CD4-positive, alpha-beta memory T cell (primary cell): Measurements from ENCODE around the gene EDN1. TPM values are rescaled to one million over a fixed set of nuclear protein-coding genes. Genes with fewer than 3 reads are reported as not detected.

Source experiments
- CTCF ChIA-PET: fragments of 350-600 bp; sonication (Branson Sonifier 250); formaldehyde crosslinking; loops from one replicate; lab custom pipeline; 2021; ENCODE audit warnings: inconsistent platforms; ENCODE audit not compliant: partially characterized antibody; lab: Charles Lee
- POLR2A ChIA-PET: fragments of 350-600 bp; sonication (Branson Sonifier 250); formaldehyde crosslinking; loops from one replicate; lab custom pipeline; 2021; ENCODE audit not compliant: partially characterized antibody; lab: Charles Lee
- DNase-seq, 5 donors: peaks; one replicate each; pipeline versions ENCODE4 v3.0.0 to v3.0.0-alpha.2; 2020 to 2022; ENCODE audit warnings: mixed read lengths in 1 of 5
- H3K27ac ChIP-seq: one replicate; pipeline ENCODE4 v1.7.0; 2013; ENCODE audit warnings: low read depth, low read length
- H3K27me3 ChIP-seq: 2 replicates; pipeline ENCODE4 v1.7.0; 2013; ENCODE audit warnings: mild to moderate bottlenecking, low read length, moderate library complexity; ENCODE audit not compliant: insufficient read depth
- H3K36me3 ChIP-seq: 2 replicates; pipeline ENCODE4 v1.7.0; 2013; ENCODE audit warnings: mild to moderate bottlenecking, low read length, moderate library complexity; ENCODE audit not compliant: insufficient read depth
- H3K4me1 ChIP-seq: 2 replicates; pipeline ENCODE4 v1.7.0; 2013; ENCODE audit warnings: mild to moderate bottlenecking, low read length, moderate library complexity; ENCODE audit not compliant: insufficient read depth
- H3K4me3 ChIP-seq, 2 donors: one replicate each; pipeline ENCODE4 v1.7.0; 2013; ENCODE audit warnings: low read length in 2 of 2, mild to moderate bottlenecking in 1 of 2
- H3K9me3 ChIP-seq, 2 donors: one replicate each; pipeline ENCODE4 v1.7.0; 2013; ENCODE audit warnings: low read length in 2 of 2, control low read depth in 1 of 2; ENCODE audit not compliant: control insufficient read depth in 1 of 2
- H3K27ac Mint-ChIP-seq, 7 donors: one replicate each; pipeline ENCODE4 v1.8.0; 2020 to 2021; ENCODE audit warnings: mixed read lengths in 7 of 7, mild to moderate bottlenecking in 6 of 7, inconsistent platforms in 3 of 7, moderate library complexity in 3 of 7
- H3K27me3 Mint-ChIP-seq, 2 donors: one replicate each; pipeline ENCODE4 v1.8.0; 2020 to 2021; ENCODE audit warnings: mixed read lengths in 2 of 2
- H3K36me3 Mint-ChIP-seq, 2 donors: one replicate each; pipeline ENCODE4 v1.8.0; 2020 to 2021; ENCODE audit warnings: mixed read lengths in 2 of 2, inconsistent platforms in 1 of 2, mild to moderate bottlenecking in 1 of 2
- H3K4me1 Mint-ChIP-seq, 4 donors: one replicate each; pipeline ENCODE4 v1.8.0; 2020 to 2021; ENCODE audit warnings: mixed read lengths in 4 of 4, mild to moderate bottlenecking in 1 of 4
- H3K4me3 Mint-ChIP-seq, 8 donors: one replicate each; pipeline ENCODE4 v1.8.0; 2020 to 2021; ENCODE audit warnings: mixed read lengths in 8 of 8, mild to moderate bottlenecking in 7 of 8, moderate library complexity in 6 of 8, inconsistent platforms in 3 of 8
- H3K9me3 Mint-ChIP-seq, 8 donors: one replicate each; pipeline ENCODE4 v1.8.0; 2020 to 2021; ENCODE audit warnings: mixed read lengths in 8 of 8, mild to moderate bottlenecking in 5 of 8, inconsistent platforms in 3 of 8, moderate library complexity in 1 of 8
- intact Hi-C: fragments of 100-400 bp; cut with micrococcal nuclease; formaldehyde crosslinking; loops from one replicate; pipeline ENCODE4 v1.15.1; 2023
- polyA plus RNA-seq, 2 donors: library from polyadenylated mRNA; unstranded; fragments of 300-500 nt; fragmentation: Illumina TruSeq; gene quantifications; one replicate each; pipeline ENCODE4 v1.2.3, GENCODE V29; 2021
- total RNA-seq, 2 experiments: library from RNA; stranded (reverse); gene quantifications; one replicate each; pipeline ENCODE4 v1.2.3, GENCODE V29; 2021

The EDN1 gene
- total and polyA plus RNA-seq, 4 experiments from 2014 or later, result 0.15 to 0.28 TPM; not detected in 2

DNA sequence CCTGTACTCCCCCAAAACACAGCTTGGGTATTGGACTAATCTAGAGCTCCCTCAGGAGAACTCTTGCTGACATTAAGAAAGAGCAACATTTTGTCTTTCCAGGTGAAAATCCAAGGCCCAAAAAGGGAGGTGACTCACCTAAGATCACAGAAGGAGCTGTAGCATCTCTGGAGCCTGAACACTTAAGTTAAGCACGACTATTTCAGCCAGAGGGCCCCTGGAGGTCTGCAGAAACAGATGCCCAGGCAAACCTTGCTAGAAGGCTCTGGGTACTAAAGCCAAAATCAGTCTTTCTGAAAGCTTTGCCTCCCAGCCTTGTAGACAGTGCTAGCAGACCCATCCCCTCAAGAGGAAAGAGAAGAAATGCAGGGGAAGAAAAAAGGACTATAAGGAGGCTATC lies 8.8 kb downstream of the EDN1 start:
- no peaks in the 10 kb centered on the region for H3K9me3 Mint-ChIP-seq
- no peak for DNase-seq
- Histone ChIP-seq H3K9me3 (no peaks in the 10 kb centered on the region), H3K27me3 (no peaks in the 10 kb centered on the region), H3K4me1 (no peaks in the 10 kb centered on the region), H3K27ac (no peak overlapping the region), H3K36me3 (no peaks in the 10 kb centered on the region), H3K4me3 (no peak overlapping the region)
- H3K27ac Mint-ChIP-seq, result no peak overlapping the region
- no peaks in the 10 kb centered on the region for H3K36me3 Mint-ChIP-seq
- CTCF ChIA-PET, result interaction anchor here (4.4 kb wide), 1 partner anchor 8 kb away, joined by 39 read pairs; the partner anchor contains the start of gene EDN1
- intact Hi-C loops, result no loop called here
- H3K4me3 Mint-ChIP-seq, result no peak overlapping the region
- no peaks in the 10 kb centered on the region for H3K4me1 Mint-ChIP-seq
- POLR2A ChIA-PET, result no interaction called here
- H3K27me3 Mint-ChIP-seq, result peaks cover 2 to 4% of the 10 kb centered on the region in 2 donors

GRCh38 chr6:12301018-12301417 lies 10.9 kb downstream of the EDN1 start:
- Histone ChIP-seq H3K9me3 (no peaks in the 10 kb centered on the region), H3K27me3 (no peaks in the 10 kb centered on the region), H3K36me3 (no peaks in the 10 kb centered on the region), H3K4me3 (no peak overlapping the region), H3K4me1 (no peaks in the 10 kb centered on the region), H3K27ac (no peak overlapping the region)
- H3K27me3 Mint-ChIP-seq, result peaks cover 6 to 8% of the 10 kb centered on the region in 2 donors
- POLR2A ChIA-PET, result no interaction called here
- CTCF ChIA-PET, result interaction anchor here (0.6 to 4.4 kb wide), 3 partner anchors 10 to 523 kb away, joined by 3 to 39 read pairs (median 5); partner anchors contain the start of gene EDN1
- no peak overlapping the region for H3K27ac Mint-ChIP-seq
- H3K36me3 Mint-ChIP-seq, result no peaks in the 10 kb centered on the region
- intact Hi-C loops, result no loop called here
- no peaks in the 10 kb centered on the region for H3K4me1 Mint-ChIP-seq
- H3K9me3 Mint-ChIP-seq, result no peaks in the 10 kb centered on the region
- DNase-seq, result no peak
- H3K4me3 Mint-ChIP-seq, result no peak overlapping the region

- ChIA-PET CTCF (interaction anchor here (1.1 kb wide), 1 partner anchor 15 kb away, joined by 3 read pairs; no protein-coding TSS in a partner anchor), POLR2A (no interaction called here)
- no peak overlapping the region for H3K4me3 ChIP-seq
- intact Hi-C loops, result no loop called here
- peaks cover 6 to 10% of the 10 kb centered on the region in 2 donors for H3K27me3 Mint-ChIP-seq
- H3K4me1 ChIP-seq, result no peaks in the 10 kb centered on the region
- H3K36me3 Mint-ChIP-seq, result no peaks in the 10 kb centered on the region
- DNase-seq, result no peak
- H3K4me1 Mint-ChIP-seq, result no peaks in the 10 kb centered on the region
- no peaks in the 10 kb centered on the region for H3K9me3 ChIP-seq
- H3K27ac Mint-ChIP-seq, result no peak overlapping the region
- H3K36me3 ChIP-seq, result no peaks in the 10 kb centered on the region
- H3K27me3 ChIP-seq, result no peaks in the 10 kb centered on the region
- H3K27ac ChIP-seq, result no peak overlapping the region
- H3K9me3 Mint-ChIP-seq, result peaks cover 0 to 2% (median 0%) of the 10 kb centered on the region in 8 donors
- no peak overlapping the region for H3K4me3 Mint-ChIP-seq
Measured at GRCh38 chr6:12304487-12304886, 14.3 kb downstream of the EDN1 start.

DNA sequence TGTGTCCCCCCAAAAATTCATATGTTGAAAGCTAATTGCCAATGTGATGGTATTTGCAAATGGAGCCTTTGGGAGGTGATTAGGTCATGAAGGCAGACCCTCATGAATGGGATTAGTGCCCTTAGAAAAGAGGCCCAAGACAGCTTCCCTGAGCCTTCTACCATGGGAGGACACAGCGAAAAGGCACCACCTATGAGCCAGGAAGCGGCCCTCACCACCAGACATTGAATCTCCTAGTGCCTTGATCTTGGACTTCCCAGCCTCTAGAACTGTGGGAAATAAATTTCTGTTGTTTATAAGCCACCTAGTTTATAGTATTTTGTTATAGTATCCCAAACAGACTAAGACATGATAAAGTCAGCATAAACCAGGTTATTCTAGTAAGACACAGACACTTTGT lies 18.9 kb downstream of the EDN1 start:
- peaks cover 0 to 2% (median 0%) of the 10 kb centered on the region in 8 donors for H3K9me3 Mint-ChIP-seq
- H3K27me3 Mint-ChIP-seq, result peaks cover 4 to 12% of the 10 kb centered on the region in 2 donors
- Histone ChIP-seq H3K9me3 (no peaks in the 10 kb centered on the region), H3K27me3 (no peaks in the 10 kb centered on the region), H3K4me3 (no peak overlapping the region), H3K36me3 (no peaks in the 10 kb centered on the region), H3K4me1 (no peaks in the 10 kb centered on the region), H3K27ac (no peak overlapping the region)
- no peaks in the 10 kb centered on the region for H3K4me1 Mint-ChIP-seq
- DNase-seq, result no peak
- H3K27ac Mint-ChIP-seq, result no peak overlapping the region
- POLR2A ChIA-PET, result no interaction called here
- H3K36me3 Mint-ChIP-seq, result no peaks in the 10 kb centered on the region
- no peak overlapping the region for H3K4me3 Mint-ChIP-seq
- CTCF ChIA-PET, result interaction anchor here (0.6 to 3.0 kb wide), 2 partner anchors 14 to 19 kb away, joined by 4 to 14 read pairs; partner anchors contain the start of gene EDN1
- intact Hi-C loops, result no loop called here

DNA sequence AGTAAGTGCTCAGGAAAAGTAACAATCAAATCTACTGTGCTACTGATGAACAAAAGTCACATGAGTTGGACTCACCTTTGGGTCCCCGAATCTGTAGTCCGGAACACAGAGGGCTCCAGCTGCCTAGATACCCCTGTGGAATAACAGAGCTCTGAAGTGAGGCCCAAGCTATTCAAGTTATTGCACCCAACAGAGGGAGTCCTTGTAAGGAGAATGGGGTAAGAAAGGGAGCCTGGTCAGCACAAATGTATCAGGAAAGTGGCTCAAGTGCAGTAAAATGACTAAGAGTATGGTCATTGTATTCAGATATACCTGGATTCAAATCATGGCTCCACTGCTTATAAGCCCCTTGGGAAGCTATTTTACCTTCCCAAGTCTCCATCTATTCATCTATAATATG lies 20.9 kb downstream of the EDN1 start:
- POLR2A ChIA-PET, result no interaction called here
- no peak overlapping the region for H3K27ac ChIP-seq
- Mint-ChIP-seq H3K4me1 (no peaks in the 10 kb centered on the region), H3K9me3 (peaks cover 0 to 2% (median 0%) of the 10 kb centered on the region in 8 donors), H3K27ac (no peak overlapping the region), H3K27me3 (peaks cover 0 to 6% of the 10 kb centered on the region in 2 donors), H3K36me3 (no peaks in the 10 kb centered on the region), H3K4me3 (no peak overlapping the region)
- H3K4me1 ChIP-seq, result no peaks in the 10 kb centered on the region
- intact Hi-C loops, result no loop called here
- H3K36me3 ChIP-seq, result no peaks in the 10 kb centered on the region
- no peaks in the 10 kb centered on the region for H3K27me3 ChIP-seq
- H3K9me3 ChIP-seq, result no peaks in the 10 kb centered on the region
- DNase-seq, result no peak
- H3K4me3 ChIP-seq, result no peak overlapping the region
- CTCF ChIA-PET, result interaction anchor here (1.9 to 3.0 kb wide), 2 partner anchors 11 to 21 kb away, joined by 5 to 14 read pairs; partner anchors contain the start of gene EDN1

DNA sequence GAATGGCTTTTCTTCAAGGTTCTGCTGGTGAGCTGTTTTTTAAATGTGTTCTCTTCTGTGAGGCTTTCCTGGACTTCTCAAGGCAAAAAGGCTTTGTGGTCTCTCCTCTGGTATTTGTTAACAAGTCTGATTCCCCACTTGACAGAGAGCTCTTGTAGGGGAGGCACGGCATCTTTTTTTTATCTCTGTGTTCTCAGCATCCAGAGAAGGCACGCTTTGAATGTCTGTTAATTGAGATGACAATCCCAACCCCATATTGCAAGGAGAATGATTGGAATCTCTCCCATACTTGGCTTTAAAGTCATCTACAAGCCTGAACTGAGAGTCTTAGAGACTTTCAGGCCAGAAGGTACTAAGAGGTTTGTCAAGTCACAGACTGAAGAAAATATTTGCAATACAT lies 22.6 kb downstream of the EDN1 start:
- Mint-ChIP-seq H3K4me3 (no peak overlapping the region), H3K9me3 (peaks cover 0 to 2% (median 0%) of the 10 kb centered on the region in 8 donors), H3K4me1 (no peaks in the 10 kb centered on the region), H3K36me3 (no peaks in the 10 kb centered on the region), H3K27ac (no peak overlapping the region), H3K27me3 (peaks cover 0 to 6% of the 10 kb centered on the region in 2 donors)
- CTCF ChIA-PET, result no interaction called here
- Histone ChIP-seq H3K27me3 (no peaks in the 10 kb centered on the region), H3K27ac (no peak overlapping the region), H3K4me1 (no peaks in the 10 kb centered on the region), H3K36me3 (no peaks in the 10 kb centered on the region), H3K4me3 (no peak overlapping the region), H3K9me3 (no peaks in the 10 kb centered on the region)
- no peak for DNase-seq
- intact Hi-C loops, result no loop called here
- POLR2A ChIA-PET, result no interaction called here

GRCh38 chr6:12313306-12313991 lies 23.3 kb downstream of the EDN1 start:
- Histone ChIP-seq H3K4me3 (no peak overlapping the region), H3K27ac (no peak overlapping the region), H3K27me3 (no peaks in the 10 kb centered on the region), H3K4me1 (no peaks in the 10 kb centered on the region), H3K9me3 (no peaks in the 10 kb centered on the region), H3K36me3 (no peaks in the 10 kb centered on the region)
- Mint-ChIP-seq H3K4me3 (no peak overlapping the region), H3K4me1 (no peaks in the 10 kb centered on the region), H3K27me3 (peaks cover 0 to 4% of the 10 kb centered on the region in 2 donors), H3K36me3 (no peaks in the 10 kb centered on the region), H3K9me3 (peaks cover under 1 to 4% (median 3%) of the 10 kb centered on the region in 8 donors), H3K27ac (no peak overlapping the region)
- CTCF ChIA-PET, result no interaction called here
- no peak for DNase-seq
- POLR2A ChIA-PET, result no interaction called here
- intact Hi-C loops, result no loop called here
